Smooth muscle cell (in vitro differentiated cells): Measurements from ENCODE around the gene SAMD11. TPM values are rescaled to one million over a fixed set of nuclear protein-coding genes. Genes with fewer than 3 reads are reported as not detected.
"Not testable (repeated sequence)": the region's sequence is repeated elsewhere in the genome, so short reads cannot be mapped to it uniquely, and the experiment has no call there.

ENCODE experiments used
- DNase-seq: peaks from one replicate; lab custom pipeline; 2025; ENCODE audit not compliant: unreplicated experiment; lab: John Stamatoyannopoulos, UW
- H2AFZ ChIP-seq: fragments of 200-600 bp; sonication (generic); 2 replicates; pipeline ENCODE4 v1.6.0; 2016; ENCODE audit warnings: antibody characterized with exemption, low read depth, mild to moderate bottlenecking
- H3F3A ChIP-seq: fragments of 200-600 bp; sonication (generic); 2 replicates; pipeline ENCODE4 v1.6.0; 2017; ENCODE audit warnings: antibody characterized with exemption, low read depth
- H3K27ac ChIP-seq: fragments of 200-600 bp; sonication (generic); 2 replicates; pipeline ENCODE4 v1.5.1; 2016; ENCODE audit warnings: low read depth, mild to moderate bottlenecking
- H3K27me3 ChIP-seq: fragments of 200-600 bp; sonication (generic); 2 replicates; pipeline ENCODE4 v1.6.1; 2016; ENCODE audit warnings: low read depth, mild to moderate bottlenecking
- H3K36me3 ChIP-seq: fragments of 200-600 bp; sonication (generic); 2 replicates; pipeline ENCODE4 v1.5.1; 2016; ENCODE audit warnings: low read depth
- H3K4me1 ChIP-seq: fragments of 200-600 bp; sonication (generic); 2 replicates; pipeline ENCODE4 v1.5.1; 2016; ENCODE audit warnings: low read depth
- H3K4me2 ChIP-seq: fragments of 200-600 bp; sonication (generic); 2 replicates; pipeline ENCODE4 v1.6.0; 2016; ENCODE audit warnings: mild to moderate bottlenecking
- H3K4me3 ChIP-seq: fragments of 200-600 bp; sonication (generic); 2 replicates; pipeline ENCODE4 v1.5.1; 2016; ENCODE audit warnings: mild to moderate bottlenecking
- H3K79me2 ChIP-seq: fragments of 200-600 bp; sonication (generic); 2 replicates; pipeline ENCODE4 v1.6.0; 2016; ENCODE audit warnings: low read depth, mild to moderate bottlenecking
- H3K9ac ChIP-seq: fragments of 200-600 bp; sonication (generic); 2 replicates; pipeline ENCODE4 v1.6.0; 2016; ENCODE audit warnings: low read depth
- H3K9me3 ChIP-seq: fragments of 200-600 bp; sonication (generic); replicated peaks from 2 replicates; pipeline ENCODE4 v1.5.1; 2016; ENCODE audit warnings: low read depth
- H4K20me1 ChIP-seq: fragments of 200-600 bp; sonication (generic); 2 replicates; pipeline ENCODE4 v1.6.0; 2016; ENCODE audit warnings: low read depth
- WGBS: methylation state at CpG from one replicate; pipeline ENCODE4 v1.1.7; 2016; ENCODE audit warnings: low lambda C conversion rate; 5-methylcytosine and 5-hydroxymethylcytosine counted together
- polyA plus RNA-seq: library from polyadenylated mRNA; unstranded; fragments of >200 nt; fragmentation: Nextera tagmentation; extraction: Ambion mirVana; gene quantifications from 2 replicates; pipeline ENCODE4 v1.2.1, GENCODE V29; 2016
- total RNA-seq: library from RNA; depleted of rRNA; stranded (reverse); fragments of >200 nt; gene quantifications from 2 replicates; pipeline ENCODE4 v1.2.3, GENCODE V29; 2014
- TF ChIP-seq, protein P1 (sequence below): fragments of 200-600 bp; sonication (generic); IDR thresholded peaks from 2 replicates; pipeline ENCODE4 v1.5.1; 2017; ENCODE audit warnings: borderline replicate concordance, mild to moderate bottlenecking, antibody characterized with exemption; ENCODE audit not compliant: insufficient read depth, poor library complexity, severe bottlenecking

Gene SAMD11
- total and polyA plus RNA-seq, 2 experiments from 2014 or later: 18.0 to 21.1 TPM

DNA sequence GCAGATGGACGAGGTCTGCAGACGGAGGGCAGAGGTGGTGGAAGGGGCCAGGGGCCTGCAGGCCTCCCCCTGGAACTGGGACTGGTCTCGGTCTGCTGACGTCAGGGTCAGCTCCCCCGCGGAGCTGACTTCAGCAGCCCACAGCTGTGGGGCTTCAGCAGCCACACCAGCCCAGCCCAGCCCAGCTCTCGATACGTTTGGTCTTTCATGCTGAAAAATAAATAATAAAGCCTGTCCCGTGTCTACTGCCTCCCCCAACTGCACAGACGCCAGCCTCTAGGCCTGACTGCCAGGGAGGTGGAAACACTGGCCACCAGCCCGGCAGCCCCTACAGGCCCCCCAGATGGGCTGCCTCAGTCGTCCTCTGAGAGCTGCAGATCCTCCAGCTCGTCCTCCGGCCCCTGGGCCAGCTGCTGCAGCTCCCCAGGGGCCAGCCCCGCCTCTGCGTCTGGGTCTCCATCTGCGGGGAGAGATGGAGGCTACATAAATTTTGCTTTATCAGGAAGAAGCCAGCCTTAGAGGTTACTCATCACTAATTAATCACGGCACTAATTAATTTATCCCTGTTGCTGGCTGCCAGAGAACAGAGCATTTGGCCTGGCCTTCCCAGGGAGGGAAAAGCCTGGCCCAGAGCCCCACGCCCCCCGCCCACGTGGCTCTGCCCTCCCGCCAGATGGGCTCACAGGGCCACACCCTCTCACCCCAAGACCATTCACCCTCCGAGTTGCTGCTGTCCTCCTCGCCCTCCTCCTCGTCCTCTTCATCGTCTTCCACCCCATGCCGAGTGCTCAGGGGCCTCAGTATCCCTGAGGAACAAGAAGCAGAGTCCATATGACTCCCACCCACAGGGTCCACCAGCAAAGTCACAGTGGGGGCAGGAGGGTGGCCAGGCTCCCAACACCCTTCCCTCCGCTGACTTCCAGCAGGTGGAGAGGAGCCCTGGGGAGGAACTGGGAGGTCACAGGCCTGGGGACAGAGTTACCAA lies 20.9 kb downstream of the SAMD11 start:
- peak overlapping the region; percentile 61 for H3K4me2 ChIP-seq

DNA sequence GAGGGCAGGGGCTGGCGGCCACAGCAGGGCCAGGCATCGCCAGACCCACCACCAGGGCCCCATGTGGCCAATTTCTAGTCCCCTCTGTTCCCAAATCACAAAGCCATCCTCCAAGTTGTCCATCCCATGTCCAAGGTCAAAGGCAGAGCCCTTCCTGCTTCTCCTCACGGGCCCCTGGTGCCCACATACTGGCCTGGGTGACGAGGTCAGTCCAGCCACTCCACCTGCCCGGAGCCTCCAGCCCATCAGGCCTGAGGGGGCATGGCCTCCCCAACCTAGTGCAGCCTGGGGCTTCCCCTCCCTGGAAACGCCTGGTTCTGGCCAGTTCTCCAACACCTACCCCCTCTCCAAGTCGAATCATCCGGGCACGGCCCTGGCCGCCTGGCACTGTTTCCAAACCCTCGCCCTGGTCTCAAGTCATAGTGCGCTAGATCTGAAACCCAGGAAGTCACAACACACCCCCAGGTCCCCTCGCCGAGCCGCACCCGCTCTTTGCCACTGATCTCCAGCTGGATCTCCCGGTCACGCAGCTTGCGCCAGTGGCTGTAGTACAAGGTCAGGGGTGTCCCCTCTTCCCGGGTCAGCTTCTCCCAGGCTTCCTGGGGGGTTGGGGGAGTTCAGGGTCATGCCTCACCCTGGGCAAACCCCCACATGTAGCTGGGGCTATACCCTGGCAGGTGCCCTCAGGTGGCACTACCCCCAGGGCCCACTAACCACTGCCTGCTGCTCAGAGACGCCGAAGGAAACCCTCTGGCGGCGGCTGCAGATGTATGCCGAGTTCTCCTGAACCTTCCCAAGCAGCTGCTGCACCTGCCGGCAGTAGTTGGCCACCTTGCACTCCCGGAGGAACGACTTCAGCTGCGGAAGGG lies 22.2 kb downstream of the SAMD11 start:
- Histone ChIP-seq H2AFZ (no peak overlapping the region), H3K4me3 (no peak overlapping the region), H3K9ac (no peak overlapping the region), H4K20me1 (peaks cover 48% of the 10 kb centered on the region), H3K4me1 (peaks cover 11% of the 10 kb centered on the region), H3K4me2 (no peak overlapping the region), H3K36me3 (no peaks in the 10 kb centered on the region), H3K79me2 (no peaks in the 10 kb centered on the region), H3K27ac (no peak overlapping the region), H3K27me3 (no peaks in the 10 kb centered on the region), H3K9me3 (no peaks in the 10 kb centered on the region), H3F3A (peaks cover 6% of the 10 kb centered on the region)
- TF ChIP-seq, protein P1, sequence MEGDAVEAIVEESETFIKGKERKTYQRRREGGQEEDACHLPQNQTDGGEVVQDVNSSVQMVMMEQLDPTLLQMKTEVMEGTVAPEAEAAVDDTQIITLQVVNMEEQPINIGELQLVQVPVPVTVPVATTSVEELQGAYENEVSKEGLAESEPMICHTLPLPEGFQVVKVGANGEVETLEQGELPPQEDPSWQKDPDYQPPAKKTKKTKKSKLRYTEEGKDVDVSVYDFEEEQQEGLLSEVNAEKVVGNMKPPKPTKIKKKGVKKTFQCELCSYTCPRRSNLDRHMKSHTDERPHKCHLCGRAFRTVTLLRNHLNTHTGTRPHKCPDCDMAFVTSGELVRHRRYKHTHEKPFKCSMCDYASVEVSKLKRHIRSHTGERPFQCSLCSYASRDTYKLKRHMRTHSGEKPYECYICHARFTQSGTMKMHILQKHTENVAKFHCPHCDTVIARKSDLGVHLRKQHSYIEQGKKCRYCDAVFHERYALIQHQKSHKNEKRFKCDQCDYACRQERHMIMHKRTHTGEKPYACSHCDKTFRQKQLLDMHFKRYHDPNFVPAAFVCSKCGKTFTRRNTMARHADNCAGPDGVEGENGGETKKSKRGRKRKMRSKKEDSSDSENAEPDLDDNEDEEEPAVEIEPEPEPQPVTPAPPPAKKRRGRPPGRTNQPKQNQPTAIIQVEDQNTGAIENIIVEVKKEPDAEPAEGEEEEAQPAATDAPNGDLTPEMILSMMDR: no peak
- 94% methylated on average over 29 of the region's 29 CpGs for WGBS
- no peak for DNase-seq

More for the DNA sequence above, 20.9 kb downstream of the SAMD11 start:
- Histone ChIP-seq H3K4me3 (no peak overlapping the region), H3K27ac (peak overlapping the region; percentile 52), H2AFZ (no peak overlapping the region), H3K36me3 (no peaks in the 10 kb centered on the region), H3K27me3 (no peaks in the 10 kb centered on the region), H3K9me3 (no peaks in the 10 kb centered on the region), H3K79me2 (no peaks in the 10 kb centered on the region), H3K4me1 (peaks cover 21% of the 10 kb centered on the region), H3F3A (peaks cover 9% of the 10 kb centered on the region), H3K9ac (no peak overlapping the region), H4K20me1 (peaks cover 35% of the 10 kb centered on the region)
- DNase-seq: peak; percentile 12
- WGBS: 31% methylated on average over 28 of the region's 28 CpGs
- TF ChIP-seq, protein P1: no peak

DNA sequence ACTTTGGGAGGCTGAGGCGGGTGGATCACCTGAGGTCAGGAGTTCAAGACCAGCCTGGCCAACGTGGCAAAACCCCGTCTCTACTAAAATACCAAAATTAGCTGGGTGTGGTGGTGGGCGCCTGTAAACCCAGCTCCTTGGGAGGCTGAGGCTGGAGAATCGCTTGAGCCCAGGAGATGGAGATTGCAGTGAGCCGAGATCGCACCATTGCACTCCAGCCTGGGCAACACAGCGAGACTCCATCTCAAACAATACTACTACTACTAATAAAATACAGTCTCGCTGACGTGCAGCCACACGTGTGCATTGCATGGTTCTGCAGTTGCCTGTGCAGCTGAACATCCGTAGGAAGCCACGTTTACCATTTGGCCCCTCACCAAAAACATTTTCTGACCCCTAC lies 23.1 kb downstream of the SAMD11 start:
- DNase-seq, H3K27ac ChIP-seq: not testable (repeated sequence)
- peaks cover 56% of the 10 kb centered on the region for H4K20me1 ChIP-seq

DNA sequence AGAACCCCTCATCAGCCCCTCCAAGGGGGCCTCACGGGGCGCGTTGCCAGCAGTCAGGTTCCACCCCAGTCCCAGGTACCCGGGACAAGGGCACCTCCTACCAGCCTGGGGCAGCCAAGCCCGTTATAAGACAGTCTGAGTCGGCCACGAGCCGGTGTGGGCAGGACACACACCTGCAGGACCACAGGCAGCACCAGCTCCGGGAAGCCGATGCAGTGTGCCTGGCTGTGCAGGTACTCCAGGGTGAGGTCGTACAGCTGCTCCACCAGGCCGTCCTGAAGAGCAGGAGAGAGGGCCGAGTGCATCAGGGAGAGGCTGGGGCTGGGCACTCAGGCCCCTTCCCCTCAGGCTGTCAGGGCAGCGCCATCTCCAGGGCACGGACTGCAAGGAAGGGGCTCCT lies 24.2 kb downstream of the SAMD11 start:
- no peak overlapping the region for H3K4me2 ChIP-seq
- H3K27me3 ChIP-seq: no peaks in the 10 kb centered on the region
- no peak overlapping the region for H3K9ac ChIP-seq
- H3K27ac ChIP-seq: no peak overlapping the region
- no peaks in the 10 kb centered on the region for H3K4me1 ChIP-seq
- no peak for DNase-seq
- H4K20me1 ChIP-seq: peaks cover 56% of the 10 kb centered on the region
- H2AFZ ChIP-seq: no peak overlapping the region
- no peaks in the 10 kb centered on the region for H3K79me2 ChIP-seq
- no peaks in the 10 kb centered on the region for H3K36me3 ChIP-seq
- H3K4me3 ChIP-seq: no peak overlapping the region
- TF ChIP-seq, protein P1: no peak
- 96% methylated on average over 13 of the region's 15 CpGs for WGBS
- no peaks in the 10 kb centered on the region for H3K9me3 ChIP-seq
- peaks cover 2% of the 10 kb centered on the region for H3F3A ChIP-seq

More for the DNA sequence above, 23.1 kb downstream of the SAMD11 start:
- not testable (repeated sequence) for H3K9ac ChIP-seq, H3K4me2 ChIP-seq, H3K27me3 ChIP-seq, H2AFZ ChIP-seq, H3K36me3 ChIP-seq, H3K4me1 ChIP-seq, H3K4me3 ChIP-seq, H3K79me2 ChIP-seq, H3F3A ChIP-seq, H3K9me3 ChIP-seq
- WGBS: 98% methylated on average over 13 of the region's 13 CpGs
